Adrenal gland (tissue), 5 donors: ENCODE measurements around the gene RUNX1.

Source experiments
- CTCF ChIP-seq, 6 experiments: fragments of 450-650 bp in 4 of 6; fragments of 200-600 bp in 2 of 6; sonication (generic) in 1 of 6; IDR thresholded peaks; 1 replicate in 5 of 6; 2 replicates in 1 of 6; pipeline versions ENCODE4 v1.5.1 to v1.8.0; 2016 to 2021; ENCODE audit warnings: antibody characterized with exemption in 6 of 6, mild to moderate bottlenecking in 2 of 6, moderate library complexity in 1 of 6
- POLR2A ChIP-seq, 2 donors: fragments of 450-650 bp; IDR thresholded peaks; one replicate each; pipeline ENCODE4 v1.6.1; 2017; ENCODE audit warnings: antibody characterized with exemption in 2 of 2, mild to moderate bottlenecking in 2 of 2, moderate library complexity in 1 of 2
- donor health status: DM: no; HTN: no; CAD: no.

DNA sequence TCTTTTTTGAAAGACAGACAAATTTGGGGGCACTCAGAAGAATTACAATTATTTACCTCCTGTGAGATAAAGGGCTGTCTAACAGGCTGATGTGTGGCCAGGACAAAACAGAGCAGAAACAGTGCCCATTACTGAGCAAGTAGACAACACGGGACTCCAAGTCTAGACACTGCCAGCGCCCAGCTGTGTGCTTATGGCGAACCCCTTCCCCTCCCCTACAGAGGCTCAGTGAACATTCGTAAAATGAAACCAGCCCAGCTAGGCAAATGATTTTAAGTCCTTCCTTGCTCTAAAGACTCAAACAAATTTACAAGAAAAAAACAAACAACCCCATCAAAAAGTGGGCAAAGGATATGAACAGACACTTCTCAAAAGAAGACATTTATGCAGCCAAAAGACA, 91.1 kb downstream of the RUNX1 start:
- TF ChIP-seq CTCF (IDR thresholded peaks at IDR 0.05), result no peak
- TF ChIP-seq POLR2A (IDR thresholded peaks at IDR 0.05), result no peak
